ENCODE data around the gene KRTAP10-12. TPM values are rescaled to one million over a fixed set of nuclear protein-coding genes. Genes with fewer than 3 reads are reported as not detected.

The KRTAP10-12 gene
- total and polyA plus RNA-seq, 2 of the 13 experiments (the other 11 are each of a cell fraction or from before 2014, with no cell fraction given), result not detected

DNA sequence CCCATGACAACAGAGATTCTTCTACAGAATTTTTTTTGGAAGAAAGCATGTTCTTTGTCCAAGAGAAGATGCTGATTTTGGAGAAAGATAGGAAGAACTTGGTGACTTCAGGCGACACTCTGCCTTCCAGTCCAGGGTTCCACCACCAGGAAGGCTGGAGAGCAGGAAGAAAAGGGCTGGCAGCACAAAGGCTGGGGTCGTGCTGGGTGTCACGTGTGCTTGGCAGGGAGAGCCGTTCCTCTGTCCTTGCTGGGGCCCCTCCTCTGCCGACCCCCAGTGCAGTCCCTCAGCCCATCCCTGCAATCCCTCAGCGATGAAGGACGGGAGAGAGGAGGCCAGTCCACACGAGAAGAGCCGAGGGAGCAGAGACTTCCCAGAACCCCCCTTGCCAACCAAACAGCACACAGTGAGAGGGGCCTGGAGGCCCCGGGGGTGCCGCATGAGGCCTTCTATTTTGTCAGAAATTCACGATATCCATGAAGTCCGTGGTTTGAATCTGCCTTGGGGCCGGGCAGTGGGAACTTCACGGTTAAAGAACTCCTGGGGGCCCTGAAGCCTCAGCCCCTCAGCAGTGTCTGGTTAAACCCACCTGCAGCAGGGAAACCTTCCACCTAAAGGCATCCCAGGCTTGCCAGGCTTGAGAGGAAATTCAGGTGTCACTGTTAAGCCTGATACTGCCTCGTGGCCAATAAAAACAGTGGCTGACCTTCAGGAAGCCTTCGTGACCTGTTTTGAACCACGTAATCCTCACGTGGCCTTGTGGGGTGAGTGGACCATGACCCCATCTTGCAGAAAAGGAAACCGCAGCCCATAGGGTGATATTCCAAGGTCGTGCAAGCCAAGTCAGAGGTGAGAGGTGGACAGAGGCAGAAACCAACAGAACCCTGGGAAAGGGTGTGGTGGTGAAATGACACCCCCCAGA lies 3.4 kb downstream of the KRTAP10-12 start (continued):
- TF ChIP-seq SNRNP70 (IDR thresholded peaks at IDR 0.05; ENCODE audit: low read depth, low read length), result no peak
- no peak for TF ChIP-seq ZNF335 (CRISPR knock-in tag; IDR thresholded peaks at IDR 0.05)
- TF ChIP-seq ZC3H4 (CRISPR knock-in tag; IDR thresholded peaks at IDR 0.05; ENCODE audit: borderline replicate concordance), result no peak
- no peak for TF ChIP-seq ZNF468 (CRISPR knock-in tag; IDR thresholded peaks at IDR 0.05)
- TF ChIP-seq, protein P1, sequence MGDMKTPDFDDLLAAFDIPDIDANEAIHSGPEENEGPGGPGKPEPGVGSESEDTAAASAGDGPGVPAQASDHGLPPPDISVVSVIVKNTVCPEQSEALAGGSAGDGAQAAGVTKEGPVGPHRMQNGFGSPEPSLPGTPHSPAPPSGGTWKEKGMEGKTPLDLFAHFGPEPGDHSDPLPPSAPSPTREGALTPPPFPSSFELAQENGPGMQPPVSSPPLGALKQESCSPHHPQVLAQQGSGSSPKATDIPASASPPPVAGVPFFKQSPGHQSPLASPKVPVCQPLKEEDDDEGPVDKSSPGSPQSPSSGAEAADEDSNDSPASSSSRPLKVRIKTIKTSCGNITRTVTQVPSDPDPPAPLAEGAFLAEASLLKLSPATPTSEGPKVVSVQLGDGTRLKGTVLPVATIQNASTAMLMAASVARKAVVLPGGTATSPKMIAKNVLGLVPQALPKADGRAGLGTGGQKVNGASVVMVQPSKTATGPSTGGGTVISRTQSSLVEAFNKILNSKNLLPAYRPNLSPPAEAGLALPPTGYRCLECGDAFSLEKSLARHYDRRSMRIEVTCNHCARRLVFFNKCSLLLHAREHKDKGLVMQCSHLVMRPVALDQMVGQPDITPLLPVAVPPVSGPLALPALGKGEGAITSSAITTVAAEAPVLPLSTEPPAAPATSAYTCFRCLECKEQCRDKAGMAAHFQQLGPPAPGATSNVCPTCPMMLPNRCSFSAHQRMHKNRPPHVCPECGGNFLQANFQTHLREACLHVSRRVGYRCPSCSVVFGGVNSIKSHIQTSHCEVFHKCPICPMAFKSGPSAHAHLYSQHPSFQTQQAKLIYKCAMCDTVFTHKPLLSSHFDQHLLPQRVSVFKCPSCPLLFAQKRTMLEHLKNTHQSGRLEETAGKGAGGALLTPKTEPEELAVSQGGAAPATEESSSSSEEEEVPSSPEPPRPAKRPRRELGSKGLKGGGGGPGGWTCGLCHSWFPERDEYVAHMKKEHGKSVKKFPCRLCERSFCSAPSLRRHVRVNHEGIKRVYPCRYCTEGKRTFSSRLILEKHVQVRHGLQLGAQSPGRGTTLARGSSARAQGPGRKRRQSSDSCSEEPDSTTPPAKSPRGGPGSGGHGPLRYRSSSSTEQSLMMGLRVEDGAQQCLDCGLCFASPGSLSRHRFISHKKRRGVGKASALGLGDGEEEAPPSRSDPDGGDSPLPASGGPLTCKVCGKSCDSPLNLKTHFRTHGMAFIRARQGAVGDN (CRISPR knock-in tag; IDR thresholded peaks at IDR 0.05), result peak; percentile 73
- TF ChIP-seq, protein P2, sequence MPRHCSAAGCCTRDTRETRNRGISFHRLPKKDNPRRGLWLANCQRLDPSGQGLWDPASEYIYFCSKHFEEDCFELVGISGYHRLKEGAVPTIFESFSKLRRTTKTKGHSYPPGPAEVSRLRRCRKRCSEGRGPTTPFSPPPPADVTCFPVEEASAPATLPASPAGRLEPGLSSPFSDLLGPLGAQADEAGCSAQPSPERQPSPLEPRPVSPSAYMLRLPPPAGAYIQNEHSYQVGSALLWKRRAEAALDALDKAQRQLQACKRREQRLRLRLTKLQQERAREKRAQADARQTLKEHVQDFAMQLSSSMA (CRISPR knock-in tag; IDR thresholded peaks at IDR 0.05), result peak; percentile 72; the same call in 1 of the 2 replicates
- TF ChIP-seq, protein P3, sequence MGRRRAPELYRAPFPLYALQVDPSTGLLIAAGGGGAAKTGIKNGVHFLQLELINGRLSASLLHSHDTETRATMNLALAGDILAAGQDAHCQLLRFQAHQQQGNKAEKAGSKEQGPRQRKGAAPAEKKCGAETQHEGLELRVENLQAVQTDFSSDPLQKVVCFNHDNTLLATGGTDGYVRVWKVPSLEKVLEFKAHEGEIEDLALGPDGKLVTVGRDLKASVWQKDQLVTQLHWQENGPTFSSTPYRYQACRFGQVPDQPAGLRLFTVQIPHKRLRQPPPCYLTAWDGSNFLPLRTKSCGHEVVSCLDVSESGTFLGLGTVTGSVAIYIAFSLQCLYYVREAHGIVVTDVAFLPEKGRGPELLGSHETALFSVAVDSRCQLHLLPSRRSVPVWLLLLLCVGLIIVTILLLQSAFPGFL (CRISPR knock-in tag; IDR thresholded peaks at IDR 0.05), result no peak
- no peak for TF ChIP-seq ZNF777 (CRISPR knock-in tag; IDR thresholded peaks at IDR 0.05)
- no peak for TF ChIP-seq AKAP8 (CRISPR knock-in tag; IDR thresholded peaks at IDR 0.05)
- TF ChIP-seq ZFP41 (CRISPR knock-in tag; IDR thresholded peaks at IDR 0.05; ENCODE audit: borderline replicate concordance), result no peak
- TF ChIP-seq ZNF678 (CRISPR knock-in tag; IDR thresholded peaks at IDR 0.05), result no peak
- no peak; the same call in none of the 2 replicates for TF ChIP-seq ZNF501 (CRISPR knock-in tag; IDR thresholded peaks at IDR 0.05)
- TF ChIP-seq, protein P4, sequence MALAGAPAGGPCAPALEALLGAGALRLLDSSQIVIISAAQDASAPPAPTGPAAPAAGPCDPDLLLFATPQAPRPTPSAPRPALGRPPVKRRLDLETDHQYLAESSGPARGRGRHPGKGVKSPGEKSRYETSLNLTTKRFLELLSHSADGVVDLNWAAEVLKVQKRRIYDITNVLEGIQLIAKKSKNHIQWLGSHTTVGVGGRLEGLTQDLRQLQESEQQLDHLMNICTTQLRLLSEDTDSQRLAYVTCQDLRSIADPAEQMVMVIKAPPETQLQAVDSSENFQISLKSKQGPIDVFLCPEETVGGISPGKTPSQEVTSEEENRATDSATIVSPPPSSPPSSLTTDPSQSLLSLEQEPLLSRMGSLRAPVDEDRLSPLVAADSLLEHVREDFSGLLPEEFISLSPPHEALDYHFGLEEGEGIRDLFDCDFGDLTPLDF (CRISPR knock-in tag; IDR thresholded peaks at IDR 0.05), result no peak
- no peak for TF ChIP-seq NPAS2 (CRISPR knock-in tag; IDR thresholded peaks at IDR 0.05; ENCODE audit: borderline replicate concordance)
- TF ChIP-seq FOXJ3 (CRISPR knock-in tag; IDR thresholded peaks at IDR 0.05; ENCODE audit: borderline replicate concordance), result no peak
- TF ChIP-seq, protein P5, sequence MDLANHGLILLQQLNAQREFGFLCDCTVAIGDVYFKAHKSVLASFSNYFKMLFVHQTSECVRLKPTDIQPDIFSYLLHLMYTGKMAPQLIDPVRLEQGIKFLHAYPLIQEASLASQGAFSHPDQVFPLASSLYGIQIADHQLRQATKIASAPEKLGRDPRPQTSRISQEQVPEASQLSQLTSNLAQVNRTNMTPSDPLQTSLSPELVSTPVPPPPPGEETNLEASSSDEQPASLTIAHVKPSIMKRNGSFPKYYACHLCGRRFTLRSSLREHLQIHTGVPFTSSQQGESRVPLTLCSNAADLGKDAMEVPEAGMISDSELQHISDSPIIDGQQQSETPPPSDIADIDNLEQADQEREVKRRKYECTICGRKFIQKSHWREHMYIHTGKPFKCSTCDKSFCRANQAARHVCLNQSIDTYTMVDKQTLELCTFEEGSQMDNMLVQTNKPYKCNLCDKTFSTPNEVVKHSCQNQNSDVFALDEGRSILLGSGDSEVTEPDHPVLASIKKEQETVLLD (CRISPR knock-in tag; IDR thresholded peaks at IDR 0.05; ENCODE audit: low read depth), result no peak
- peak; percentile 80 for TF ChIP-seq GATAD2A (CRISPR knock-in tag; IDR thresholded peaks at IDR 0.05)
- TF ChIP-seq HOXA9 (CRISPR knock-in tag; IDR thresholded peaks at IDR 0.05; ENCODE audit: borderline replicate concordance), result no peak
